Fibroblast of lung (primary cell): ENCODE results near the gene INSYN2B. TPM values are rescaled to one million over a fixed set of nuclear protein-coding genes. Genes with fewer than 3 reads are reported as not detected.

ENCODE experiments used
- DNase-seq, 2 donors: peaks; one replicate each; pipeline versions ENCODE4 v3.0.0 to v3.0.0-alpha.2; 2010; ENCODE audit warnings: low read depth in 2 of 2
- H2AFZ ChIP-seq: 2 replicates; pipeline ENCODE4 v1.5.1; 2012; ENCODE audit warnings: low read length, control low read depth, inconsistent platforms
- H3K27ac ChIP-seq: 2 replicates; pipeline ENCODE4 v1.5.1; 2011; ENCODE audit warnings: low read length, control low read depth; ENCODE audit not compliant: insufficient read depth
- H3K27me3 ChIP-seq: 2 replicates; pipeline ENCODE4 v1.5.1; 2011; ENCODE audit warnings: mild to moderate bottlenecking, low read length; ENCODE audit not compliant: control insufficient read depth, insufficient read depth
- H3K36me3 ChIP-seq: 2 replicates; pipeline ENCODE4 v1.5.1; 2011; ENCODE audit warnings: low read length; ENCODE audit not compliant: control insufficient read depth, insufficient read depth
- H3K4me1 ChIP-seq: 2 replicates; pipeline ENCODE4 v1.5.1; 2011; ENCODE audit warnings: low read length; ENCODE audit not compliant: control insufficient read depth, insufficient read depth; ENCODE audit errors: extremely low read depth
- H3K4me2 ChIP-seq: 2 replicates; pipeline ENCODE4 v1.5.1; 2011; ENCODE audit warnings: low read length, control low read depth; ENCODE audit not compliant: insufficient read depth; ENCODE audit errors: extremely low read depth
- H3K4me3 ChIP-seq, 4 experiments: fragments of 200-600 bp in 1 of 4; sonication (generic) in 1 of 4; replicated peaks in 1 of 4; 2 replicates each; pipeline ENCODE4 v1.5.1; 2011 to 2016; ENCODE audit warnings: low read length in 4 of 4, low read depth in 3 of 4, mild to moderate bottlenecking in 3 of 4, control low read depth in 2 of 4, inconsistent platforms in 1 of 4, mixed read lengths in 1 of 4; ENCODE audit not compliant: insufficient read depth in 1 of 4; ENCODE audit errors: control extremely low read depth in 1 of 4
- H3K79me2 ChIP-seq: 2 replicates; pipeline ENCODE4 v1.5.1; 2012; ENCODE audit warnings: mild to moderate bottlenecking, low read length, inconsistent platforms; ENCODE audit not compliant: control insufficient read depth, insufficient read depth
- H3K9ac ChIP-seq: 2 replicates; pipeline ENCODE4 v1.5.1; 2011; ENCODE audit warnings: mild to moderate bottlenecking, low read length, control low read depth; ENCODE audit not compliant: insufficient read depth
- H3K9me3 ChIP-seq: 2 replicates; pipeline ENCODE4 v1.5.1; 2012; ENCODE audit warnings: low read depth, low read length; ENCODE audit not compliant: control insufficient read depth, insufficient read depth
- H4K20me1 ChIP-seq: 2 replicates; pipeline ENCODE4 v1.5.1; 2011; ENCODE audit warnings: low read length; ENCODE audit not compliant: control insufficient read depth, insufficient read depth; ENCODE audit errors: extremely low read depth
- CTCF ChIP-seq, 2 donors: IDR thresholded peaks in 1 of 2; conservative IDR thresholded peaks in 1 of 2; 1 replicate in 1 of 2; 2 replicates in 1 of 2; pipeline ENCODE4 v1.5.1; 2011 to 2012; ENCODE audit warnings: low read length in 2 of 2, control low read depth in 1 of 2, inconsistent platforms in 1 of 2, low read depth in 1 of 2, mild to moderate bottlenecking in 1 of 2
- EZH2 ChIP-seq: IDR thresholded peaks from 2 replicates; pipeline ENCODE4 v1.5.1; 2012; ENCODE audit warnings: low read length, control low read depth, mild to moderate bottlenecking; ENCODE audit errors: missing control alignments
- polyA plus RNA-seq, 2 donors: library from polyadenylated mRNA; depleted of rRNA in 1 of 2; stranded (reverse) in 1 of 2; unstranded in 1 of 2; fragments of >200 nt; gene quantifications; 2 replicates each; pipeline ENCODE4 v1.2.1, GENCODE V29; 2011 to 2012; ENCODE audit warnings: missing spikeins in 1 of 2
- total RNA-seq: library from RNA; depleted of rRNA; stranded (reverse); fragments of >200 nt; gene quantifications from 2 replicates; pipeline ENCODE4 v1.2.1, GENCODE V29; 2014

The INSYN2B gene
- total and polyA plus RNA-seq, 2 donors (not counting 1 experiment from before 2014, with no cell fraction given) = 3.6 to 6.3 TPM

GRCh38 chr5:169974121-169974770 is 6.0 kb downstream of the INSYN2B start:
- Histone ChIP-seq H3K4me3 (no peak overlapping the region), H3K36me3 (no peaks in the 10 kb centered on the region), H2AFZ (no peak overlapping the region), H3K4me1 (peaks cover 29% of the 10 kb centered on the region), H3K27ac (peak overlapping the region; percentile 4), H3K9me3 (no peaks in the 10 kb centered on the region), H4K20me1 (no peaks in the 10 kb centered on the region), H3K9ac (no peak overlapping the region), H3K27me3 (no peaks in the 10 kb centered on the region), H3K79me2 (peaks cover 62% of the 10 kb centered on the region), H3K4me2 (no peak overlapping the region)
- TF ChIP-seq EZH2 = no peak
- no peak for TF ChIP-seq CTCF (conservative IDR thresholded peaks at IDR 0.05 in 1 of 2, IDR thresholded peaks at IDR 0.05 in 1 of 2; ENCODE audit: low read depth in 1 of 2, low read length in 2 of 2)
- DNase-seq = peak in 1 of 2 donors; percentile 40

GRCh38 chr5:169973056-169973455 is 7.2 kb downstream of the INSYN2B start:
- no peaks in the 10 kb centered on the region for H3K9me3 ChIP-seq
- H3K27me3 ChIP-seq = no peaks in the 10 kb centered on the region
- no peak overlapping the region for H3K9ac ChIP-seq
- H3K4me2 ChIP-seq = no peak overlapping the region
- H3K36me3 ChIP-seq = no peaks in the 10 kb centered on the region
- no peak for DNase-seq
- TF ChIP-seq CTCF (conservative IDR thresholded peaks at IDR 0.05 in 1 of 2, IDR thresholded peaks at IDR 0.05 in 1 of 2; ENCODE audit: low read depth in 1 of 2, low read length in 2 of 2) = no peak
- TF ChIP-seq EZH2 = no peak
- no peak overlapping the region for H3K27ac ChIP-seq
- H3K4me3 ChIP-seq = no peak overlapping the region
- peaks cover 52% of the 10 kb centered on the region for H3K79me2 ChIP-seq
- H3K4me1 ChIP-seq = peaks cover 21% of the 10 kb centered on the region
- no peaks in the 10 kb centered on the region for H4K20me1 ChIP-seq
- no peak overlapping the region for H2AFZ ChIP-seq

GRCh38 chr5:169971780-169972179 is 8.5 kb downstream of the INSYN2B start:
- peaks cover 14% of the 10 kb centered on the region for H3K4me1 ChIP-seq
- H3K36me3 ChIP-seq = no peaks in the 10 kb centered on the region
- no peaks in the 10 kb centered on the region for H3K27me3 ChIP-seq
- no peaks in the 10 kb centered on the region for H4K20me1 ChIP-seq
- peak overlapping the region; percentile 87 for H3K27ac ChIP-seq
- no peaks in the 10 kb centered on the region for H3K9me3 ChIP-seq
- no peak overlapping the region for H3K9ac ChIP-seq
- DNase-seq = peak in 1 of 2 donors; percentile 27
- H3K79me2 ChIP-seq = peaks cover 51% of the 10 kb centered on the region
- no peak overlapping the region for H2AFZ ChIP-seq
- H3K4me3 ChIP-seq = no peak overlapping the region
- H3K4me2 ChIP-seq = peak overlapping the region; percentile 60
- TF ChIP-seq EZH2 = no peak
- TF ChIP-seq CTCF (conservative IDR thresholded peaks at IDR 0.05 in 1 of 2, IDR thresholded peaks at IDR 0.05 in 1 of 2; ENCODE audit: low read depth in 1 of 2, low read length in 2 of 2) = no peak
